ENCODE data around the gene RAB6B.

RAB6B gene

DNA sequence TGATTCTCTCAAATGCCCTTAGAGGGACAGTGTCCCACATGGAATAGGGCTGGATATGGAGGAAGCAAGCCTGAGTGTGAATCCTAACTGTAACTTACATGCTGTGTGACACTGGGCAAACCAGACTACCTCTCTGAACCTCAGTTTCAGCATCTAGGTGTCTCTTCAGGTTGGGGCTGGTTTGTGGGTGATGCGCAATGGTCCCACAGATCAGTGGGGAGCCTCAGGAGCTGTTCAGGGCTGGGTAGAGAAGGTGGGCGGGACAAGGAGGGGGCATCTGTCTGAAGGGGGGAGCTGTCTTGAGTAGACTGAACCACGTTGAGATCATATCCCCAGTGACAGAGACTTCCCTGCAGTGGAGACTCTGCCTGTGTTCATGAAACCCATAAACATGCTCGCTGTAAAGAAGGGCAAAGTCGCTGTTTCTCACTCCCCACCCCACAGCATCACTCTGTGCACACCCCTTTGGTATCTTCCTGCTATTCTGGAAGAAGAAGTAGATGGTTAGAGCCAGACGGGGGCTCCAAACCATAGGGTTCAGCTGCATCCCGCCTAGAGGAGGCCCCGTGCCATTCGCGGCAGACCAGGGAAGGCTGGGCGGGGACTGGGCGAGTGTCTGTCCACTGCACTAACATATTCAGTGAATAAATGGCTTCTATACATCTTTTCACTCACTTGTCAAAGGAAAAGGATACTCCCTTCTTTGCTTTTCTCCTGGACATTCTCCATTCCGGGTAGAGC lies 61.6 kb downstream of the RAB6B start:
- no peak for DNase-seq

- DNase-seq: no peak
These were observed 62.4 kb downstream of the RAB6B start for GRCh38 chr3:133833267-133833666.

DNA sequence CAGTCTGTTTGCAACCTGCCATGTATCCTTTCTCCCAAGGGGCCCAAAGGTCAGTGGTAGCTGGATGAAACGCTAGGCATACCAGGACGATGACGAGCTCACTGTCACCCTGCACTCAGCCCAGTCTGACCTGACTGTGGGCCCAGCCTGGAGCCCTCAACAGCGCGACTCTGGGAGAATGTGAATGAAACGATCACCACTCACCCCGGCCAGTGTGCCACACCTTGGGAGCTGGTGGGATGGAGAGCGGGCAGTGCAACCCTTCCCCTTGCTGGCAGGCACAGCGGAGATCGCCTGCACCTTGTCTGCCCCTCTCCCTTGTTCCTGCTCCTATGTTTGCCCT lies 62.9 kb downstream of the RAB6B start:
- no peak for DNase-seq

- no peak for DNase-seq
These were observed 63.5 kb downstream of the RAB6B start for GRCh38 chr3:133831966-133832801.

- DNase-seq: no peak
These were observed 65.6 kb downstream of the RAB6B start for GRCh38 chr3:133830071-133830470.

GRCh38 chr3:133829310-133829707 lies 66.4 kb downstream of the RAB6B start:
- DNase-seq: no peak

- no peak for DNase-seq
These were observed 66.9 kb downstream of the RAB6B start for GRCh38 chr3:133828576-133829309.

DNA sequence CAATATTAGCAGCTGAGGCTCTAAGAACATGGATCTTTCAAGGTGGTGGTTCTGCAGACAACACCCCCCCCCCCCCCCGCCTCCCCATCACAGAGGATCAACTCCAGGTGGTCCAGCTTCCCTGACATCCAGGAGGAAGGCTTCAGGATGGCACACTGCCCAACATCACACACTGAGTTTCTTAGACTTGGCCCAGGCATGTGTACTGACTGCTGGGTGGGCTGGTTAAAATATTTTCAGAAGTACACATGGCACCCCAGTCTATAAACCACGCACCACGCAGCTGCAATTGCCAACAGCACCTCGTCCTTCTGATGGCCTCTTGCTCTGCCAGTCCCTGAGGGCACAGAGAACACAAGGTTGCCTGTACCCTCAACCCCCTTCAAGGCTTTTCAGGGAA lies 68.0 kb downstream of the RAB6B start:
- no peak for DNase-seq

GRCh38 chr3:133827136-133827535 lies 68.5 kb downstream of the RAB6B start:
- no peak for DNase-seq

DNA sequence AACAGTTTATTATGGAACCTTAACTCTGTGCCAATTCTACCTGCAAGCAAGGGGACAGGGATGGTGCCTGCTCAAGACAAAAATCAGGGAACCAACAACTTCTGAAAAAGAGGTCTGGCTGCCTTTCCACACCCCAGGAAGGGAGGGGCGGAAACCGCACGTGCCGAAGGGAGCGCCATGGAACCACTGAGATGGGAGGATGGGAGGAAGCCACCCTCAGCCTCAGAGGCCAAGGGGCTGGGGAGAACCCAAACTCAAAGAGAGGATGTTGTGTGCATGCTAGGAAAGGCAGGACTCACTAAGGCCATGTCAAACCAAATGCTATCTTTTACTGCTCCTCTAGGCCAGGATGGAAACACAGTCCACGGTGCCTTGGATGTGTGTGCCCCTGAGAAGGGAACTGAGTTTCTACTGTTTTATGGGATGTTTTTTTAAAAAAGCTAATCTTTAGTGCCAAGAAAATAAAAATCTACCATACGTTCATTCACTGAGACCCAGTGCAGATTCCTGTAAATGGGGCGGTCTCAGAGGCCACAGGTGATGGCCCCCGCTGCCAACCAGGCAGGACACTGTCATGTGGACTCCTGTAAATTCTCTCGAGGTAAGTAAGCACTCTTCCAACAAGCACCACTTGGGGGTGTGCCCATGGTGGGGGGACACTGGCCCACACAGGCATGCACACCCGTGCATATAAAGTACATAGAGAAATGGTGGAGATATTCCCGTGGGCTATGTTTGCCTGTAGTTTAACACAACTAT lies 69.5 kb downstream of the RAB6B start:
- no peak for DNase-seq

DNA sequence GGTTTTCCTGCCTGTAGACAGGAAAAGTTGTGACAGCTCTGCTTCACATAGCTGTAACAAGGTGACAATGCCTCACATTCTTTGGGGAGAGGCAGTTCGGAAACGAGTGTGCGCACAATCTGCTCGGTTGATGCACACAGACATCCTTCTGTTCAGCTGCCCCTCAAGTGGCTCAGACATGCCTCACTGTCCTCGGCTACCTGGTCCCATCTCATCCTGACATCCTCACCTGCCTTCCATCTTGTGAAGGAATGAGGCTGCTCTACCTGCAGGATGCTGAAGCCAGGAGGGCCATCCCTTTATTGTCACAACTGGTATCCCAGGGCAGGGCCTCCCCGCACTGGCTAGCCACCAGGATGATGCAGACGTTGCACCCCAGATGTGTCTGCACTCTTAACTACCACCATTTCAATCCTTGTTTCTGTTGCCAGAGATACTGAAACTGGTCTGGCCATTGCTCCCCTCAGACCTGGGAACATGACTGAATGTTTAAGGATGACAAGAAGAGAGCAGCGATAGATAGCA lies 70.7 kb downstream of the RAB6B start:
- no peak for DNase-seq

DNA sequence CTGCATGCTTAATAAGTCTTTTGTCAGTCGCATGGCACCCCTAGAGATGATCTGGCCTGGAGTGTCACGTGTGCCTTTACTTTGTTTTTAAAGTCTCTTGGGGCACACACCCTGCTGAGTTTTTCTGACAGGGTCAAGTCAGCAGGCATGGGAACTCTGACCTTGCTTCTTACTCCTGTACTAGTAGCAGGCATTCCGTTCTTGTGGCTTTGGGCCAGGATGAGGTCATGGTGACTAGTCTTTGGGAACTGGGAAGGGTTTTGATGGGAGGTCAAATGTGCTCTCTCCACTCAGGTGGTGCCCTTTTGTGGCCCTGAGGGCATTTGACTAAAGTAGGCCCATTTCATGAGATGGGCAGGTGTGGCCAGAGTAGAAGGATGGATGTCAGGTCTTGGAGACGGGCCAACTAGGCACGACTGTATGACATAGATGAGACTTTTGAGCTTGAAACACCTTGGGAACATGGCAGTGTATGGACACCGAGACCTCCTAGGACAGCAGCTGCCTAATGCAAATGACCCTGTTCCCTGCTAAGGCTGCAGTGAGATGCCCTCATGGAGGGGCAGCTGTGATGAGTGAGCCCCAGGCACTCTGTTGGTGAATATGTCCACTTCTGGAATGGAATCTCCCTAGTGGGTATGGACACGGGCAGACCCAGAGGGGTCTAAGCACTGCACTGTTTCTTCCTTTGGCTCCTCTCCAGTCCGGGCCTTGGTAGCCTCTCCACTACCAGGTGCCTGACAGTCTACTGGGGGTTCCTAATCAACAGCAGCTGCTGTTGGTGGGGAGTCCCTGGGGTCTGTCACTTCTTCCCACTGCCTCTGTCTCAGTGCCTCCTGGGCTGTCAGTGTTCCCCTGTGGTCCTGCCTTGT lies 73.7 kb downstream of the RAB6B start:
- DNase-seq: no peak

DNA sequence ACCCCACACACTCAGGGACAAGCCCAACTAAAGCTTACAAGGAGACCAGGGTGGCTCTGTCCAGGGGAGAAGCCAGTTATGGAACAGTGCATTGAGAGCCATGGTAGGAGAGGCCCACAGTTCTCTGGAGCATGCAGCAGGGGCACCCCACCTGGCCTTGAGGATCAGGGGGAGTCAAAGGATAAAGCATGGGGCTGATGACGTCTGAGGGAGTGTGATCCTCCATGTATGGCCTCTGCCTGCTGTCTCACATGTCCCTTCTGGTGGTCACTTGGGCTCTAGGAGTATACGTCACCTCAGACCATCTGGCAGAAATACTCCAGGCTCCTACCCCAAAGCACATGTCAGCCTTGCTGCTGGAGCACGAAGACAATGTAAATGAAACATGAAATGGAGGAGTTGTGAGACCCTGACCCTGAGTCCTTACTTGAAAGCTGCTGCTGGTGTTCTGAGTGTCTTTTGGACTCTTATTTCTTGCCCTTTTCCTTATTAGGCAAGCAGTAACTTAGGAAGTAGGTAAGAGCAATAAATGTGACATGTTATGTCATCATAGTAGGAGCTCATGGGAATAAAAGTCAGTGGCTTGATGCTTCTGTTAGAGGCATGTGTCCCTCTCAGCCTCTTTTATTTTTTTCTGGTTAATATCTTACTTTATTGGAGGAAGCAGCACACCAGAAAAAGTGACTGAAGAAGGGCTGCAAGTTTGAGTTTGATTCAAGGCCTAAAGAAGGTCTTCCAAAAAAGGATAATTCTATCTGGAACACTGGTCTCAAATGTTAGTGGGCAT lies 74.6 kb downstream of the RAB6B start:
- DNase-seq: no peak

- no peak for DNase-seq
These were observed 75.6 kb downstream of the RAB6B start for GRCh38 chr3:133820129-133820528.

GRCh38 chr3:133815386-133815785 lies 80.3 kb downstream of the RAB6B start:
- DNase-seq: no peak

GRCh38 chr3:133812872-133813271 lies 82.8 kb downstream of the RAB6B start:
- no peak for DNase-seq

DNA sequence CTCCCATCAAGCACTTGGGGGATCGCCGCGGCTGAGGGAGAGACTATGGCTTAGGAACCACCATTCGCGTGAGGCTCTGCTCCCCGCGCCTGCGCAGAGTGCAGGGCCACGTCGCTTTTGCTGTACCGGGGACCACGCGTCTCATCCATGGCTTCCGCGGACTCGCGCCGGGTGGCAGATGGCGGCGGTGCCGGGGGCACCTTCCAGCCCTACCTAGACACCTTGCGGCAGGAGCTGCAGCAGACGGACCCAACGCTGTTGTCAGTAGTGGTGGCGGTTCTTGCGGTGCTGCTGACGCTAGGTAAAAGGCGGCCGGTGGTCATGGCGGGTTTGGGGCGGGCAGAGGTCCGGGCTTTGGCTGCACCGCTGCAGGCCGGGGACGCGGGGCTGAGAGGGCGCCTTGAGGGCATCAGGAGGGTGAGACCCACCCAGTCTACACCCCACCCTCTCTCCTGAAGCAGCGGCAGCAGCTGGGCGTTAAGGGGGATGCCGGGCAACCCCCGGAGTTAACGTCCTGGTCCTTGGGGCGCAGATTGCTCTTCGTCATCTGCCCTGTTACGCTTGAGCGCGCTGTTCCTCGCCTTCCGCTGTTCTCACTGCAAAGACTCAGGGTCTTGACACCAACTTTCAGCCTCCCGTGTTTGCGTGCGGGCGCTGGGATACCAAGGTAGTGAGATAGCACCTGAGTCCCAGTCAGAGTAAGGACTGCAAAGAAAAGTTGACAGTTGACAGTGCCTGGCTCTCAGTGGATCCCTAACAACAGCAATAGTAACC lies 89.8 kb downstream of the RAB6B start, which contains the start of gene SRPRB:
Gene SRPRB, plus strand, starts transcription at position 114 of the 774 bp plus-strand sequence. Its CDS starts 34 bp downstream, at position 148.
- DNase-seq: peak; percentile 88

GRCh38 chr3:133805384-133805701 lies 90.3 kb downstream of the RAB6B start:
- no peak for DNase-seq

DNA sequence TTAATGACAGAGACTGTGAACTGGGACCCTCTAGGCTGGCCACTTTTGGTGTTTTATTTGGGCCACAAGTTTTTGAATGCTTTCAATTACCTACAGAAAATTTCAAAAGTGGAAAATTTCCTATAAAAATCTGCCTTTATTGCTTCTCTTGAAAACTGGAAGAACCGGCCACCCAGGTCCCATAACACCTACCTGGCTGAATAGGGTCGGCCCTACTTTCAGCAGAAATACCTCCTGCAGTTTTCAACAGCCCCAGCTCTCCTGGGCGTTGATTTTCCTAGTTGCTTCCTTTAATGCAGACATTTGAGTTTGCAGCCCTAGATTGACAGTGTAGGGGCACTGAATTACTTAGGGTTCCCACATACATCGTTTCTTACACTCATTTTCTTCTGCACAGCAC lies 90.8 kb downstream of the RAB6B start:
- no peak for DNase-seq

GRCh38 chr3:133803469-133803868 lies 92.2 kb downstream of the RAB6B start:
- no peak for DNase-seq

Measured in DMS79 (cell line).